Neural cell (in vitro differentiated cells): ENCODE measurements around the gene MGAT4A.

Source experiments
- CTCF ChIP-seq: fragments of 450-650 bp; IDR thresholded peaks from 2 replicates; pipeline ENCODE4 v1.5.1; 2014; ENCODE audit warnings: antibody characterized with exemption, mild to moderate bottlenecking, moderate library complexity; ENCODE audit not compliant: poor library complexity, severe bottlenecking
- EZH2 ChIP-seq: fragments of 200-600, 300-800 bp; shearing (Covaris generic), sonication (generic); IDR thresholded peaks from 2 replicates; pipeline ENCODE4 v1.6.1; 2014; ENCODE audit warnings: antibody characterized with exemption, low read length, borderline replicate concordance, mild to moderate bottlenecking; ENCODE audit not compliant: insufficient read depth, poor library complexity, severe bottlenecking
- POLR2AphosphoS5 ChIP-seq: IDR thresholded peaks from 2 replicates; pipeline ENCODE4 v1.6.1; 2012
- RAD21 ChIP-seq: fragments of 450-650 bp; conservative IDR thresholded peaks from 2 replicates; pipeline ENCODE4 v1.6.1; 2014; ENCODE audit warnings: antibody characterized with exemption, mild to moderate bottlenecking, moderate library complexity
- SMC3 ChIP-seq: fragments of 450-650 bp; conservative IDR thresholded peaks from 2 replicates; pipeline ENCODE4 v1.6.1; 2014; ENCODE audit warnings: antibody characterized with exemption, mild to moderate bottlenecking, moderate library complexity; ENCODE audit not compliant: poor library complexity
- TF ChIP-seq, protein P1 (sequence below): IDR thresholded peaks from 2 replicates; pipeline ENCODE4 v1.6.1; 2012; ENCODE audit warnings: borderline replicate concordance

GRCh38 chr2:98643496-98644100 lies 87.3 kb downstream of the MGAT4A start:
- no peak for TF ChIP-seq CTCF
- no peak for TF ChIP-seq RAD21
- TF ChIP-seq EZH2, result no peak
- TF ChIP-seq POLR2AphosphoS5, result no peak
- TF ChIP-seq SMC3, result no peak
- TF ChIP-seq, protein P1, sequence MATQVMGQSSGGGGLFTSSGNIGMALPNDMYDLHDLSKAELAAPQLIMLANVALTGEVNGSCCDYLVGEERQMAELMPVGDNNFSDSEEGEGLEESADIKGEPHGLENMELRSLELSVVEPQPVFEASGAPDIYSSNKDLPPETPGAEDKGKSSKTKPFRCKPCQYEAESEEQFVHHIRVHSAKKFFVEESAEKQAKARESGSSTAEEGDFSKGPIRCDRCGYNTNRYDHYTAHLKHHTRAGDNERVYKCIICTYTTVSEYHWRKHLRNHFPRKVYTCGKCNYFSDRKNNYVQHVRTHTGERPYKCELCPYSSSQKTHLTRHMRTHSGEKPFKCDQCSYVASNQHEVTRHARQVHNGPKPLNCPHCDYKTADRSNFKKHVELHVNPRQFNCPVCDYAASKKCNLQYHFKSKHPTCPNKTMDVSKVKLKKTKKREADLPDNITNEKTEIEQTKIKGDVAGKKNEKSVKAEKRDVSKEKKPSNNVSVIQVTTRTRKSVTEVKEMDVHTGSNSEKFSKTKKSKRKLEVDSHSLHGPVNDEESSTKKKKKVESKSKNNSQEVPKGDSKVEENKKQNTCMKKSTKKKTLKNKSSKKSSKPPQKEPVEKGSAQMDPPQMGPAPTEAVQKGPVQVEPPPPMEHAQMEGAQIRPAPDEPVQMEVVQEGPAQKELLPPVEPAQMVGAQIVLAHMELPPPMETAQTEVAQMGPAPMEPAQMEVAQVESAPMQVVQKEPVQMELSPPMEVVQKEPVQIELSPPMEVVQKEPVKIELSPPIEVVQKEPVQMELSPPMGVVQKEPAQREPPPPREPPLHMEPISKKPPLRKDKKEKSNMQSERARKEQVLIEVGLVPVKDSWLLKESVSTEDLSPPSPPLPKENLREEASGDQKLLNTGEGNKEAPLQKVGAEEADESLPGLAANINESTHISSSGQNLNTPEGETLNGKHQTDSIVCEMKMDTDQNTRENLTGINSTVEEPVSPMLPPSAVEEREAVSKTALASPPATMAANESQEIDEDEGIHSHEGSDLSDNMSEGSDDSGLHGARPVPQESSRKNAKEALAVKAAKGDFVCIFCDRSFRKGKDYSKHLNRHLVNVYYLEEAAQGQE, result no peak
